ENCODE data around the gene FGF21.

GRCh38 chr19:48752496-48753365 lies 2.6 kb upstream of the FGF21 start, which contains the start of gene FUT1:
- TF ChIP-seq CTCF (IDR thresholded peaks at IDR 0.05; ENCODE audit: insufficient read depth, low read depth, low read length) (no peak), EZH2 (IDR thresholded peaks at IDR 0.05; ENCODE audit: insufficient read depth, low read length) (peak; percentile 97)

All from astrocyte (in vitro differentiated cells and primary cell).